Trophoblast cell (in vitro differentiated cells and primary cell): ENCODE measurements around the gene TCEAL8.

Experiments
- DNase-seq, 2 donors: peaks; one replicate each; pipeline ENCODE4 v3.0.0-alpha.2; 2016
- H2AFZ ChIP-seq: 2 replicates; pipeline ENCODE4 v1.6.1; 2013; ENCODE audit warnings: low read length, moderate library complexity, mild to moderate bottlenecking; ENCODE audit not compliant: insufficient read depth, poor library complexity
- H2AK5ac ChIP-seq: 2 replicates; pipeline ENCODE4 v1.6.1; 2013; ENCODE audit warnings: mild to moderate bottlenecking, low read length
- H2BK120ac ChIP-seq: 2 replicates; pipeline ENCODE4 v1.6.1; 2013; ENCODE audit warnings: low read length, mild to moderate bottlenecking, moderate library complexity; ENCODE audit not compliant: insufficient read depth, poor library complexity
- H2BK12ac ChIP-seq: 2 replicates; pipeline ENCODE4 v1.6.1; 2013; ENCODE audit warnings: mild to moderate bottlenecking, low read length, moderate library complexity
- H2BK5ac ChIP-seq: 2 replicates; pipeline ENCODE4 v1.6.1; 2013; ENCODE audit warnings: low read length, low read depth, moderate library complexity, mild to moderate bottlenecking; ENCODE audit not compliant: poor library complexity
- H3K14ac ChIP-seq: 2 replicates; pipeline ENCODE4 v1.6.1; 2013; ENCODE audit warnings: mild to moderate bottlenecking, low read length
- H3K18ac ChIP-seq: 2 replicates; pipeline ENCODE4 v1.6.1; 2013; ENCODE audit warnings: mild to moderate bottlenecking, low read length
- H3K23ac ChIP-seq: 2 replicates; pipeline ENCODE4 v1.6.1; 2013; ENCODE audit warnings: low read length
- H3K27ac ChIP-seq: 2 replicates; pipeline ENCODE4 v1.5.1; 2013; ENCODE audit warnings: low read depth, mild to moderate bottlenecking, inconsistent platforms, low read length, moderate library complexity
- H3K27me3 ChIP-seq: 2 replicates; pipeline ENCODE4 v1.6.1; 2013; ENCODE audit warnings: inconsistent platforms, mild to moderate bottlenecking, low read length, moderate library complexity; ENCODE audit not compliant: insufficient read depth
- H3K36me3 ChIP-seq, 2 experiments: 1 replicate in 1 of 2; 2 replicates in 1 of 2; pipeline ENCODE4 v1.6.1; 2013; ENCODE audit warnings: low read length in 2 of 2, mild to moderate bottlenecking in 2 of 2, moderate library complexity in 1 of 2; ENCODE audit not compliant: insufficient read depth in 2 of 2, control insufficient read depth in 1 of 2
- H3K4ac ChIP-seq: 2 replicates; pipeline ENCODE4 v1.6.1; 2013; ENCODE audit warnings: low read depth, mild to moderate bottlenecking, low read length, moderate library complexity
- H3K4me1 ChIP-seq, 2 experiments: 1 replicate in 1 of 2; 2 replicates in 1 of 2; pipeline ENCODE4 v1.6.1; 2013; ENCODE audit warnings: low read length in 2 of 2, mild to moderate bottlenecking in 2 of 2, moderate library complexity in 1 of 2; ENCODE audit not compliant: insufficient read depth in 2 of 2, control insufficient read depth in 1 of 2
- H3K4me2 ChIP-seq: 2 replicates; pipeline ENCODE4 v1.6.1; 2013; ENCODE audit warnings: inconsistent platforms, mild to moderate bottlenecking, low read length, moderate library complexity
- H3K4me3 ChIP-seq: 2 replicates; pipeline ENCODE4 v1.5.1; 2013; ENCODE audit warnings: mild to moderate bottlenecking, low read depth, low read length, inconsistent platforms
- H3K79me1 ChIP-seq: one replicate; pipeline ENCODE4 v1.6.1; 2013; ENCODE audit warnings: low read length
- H3K79me2 ChIP-seq: 2 replicates; pipeline ENCODE4 v1.6.1; 2013; ENCODE audit warnings: low read length, mild to moderate bottlenecking; ENCODE audit not compliant: control insufficient read depth, insufficient read depth, poor library complexity
- H3K9ac ChIP-seq: 2 replicates; pipeline ENCODE4 v1.6.1; 2013; ENCODE audit warnings: mild to moderate bottlenecking, low read length
- H3K9me3 ChIP-seq: 2 replicates; pipeline ENCODE4 v1.6.1; 2013; ENCODE audit warnings: low read depth, mild to moderate bottlenecking, control low read depth, inconsistent platforms, low read length; ENCODE audit not compliant: insufficient read depth
- H4K12ac ChIP-seq: 2 replicates; pipeline ENCODE4 v1.6.1; 2013; ENCODE audit warnings: low read depth, mild to moderate bottlenecking, low read length, moderate library complexity
- H4K8ac ChIP-seq: 2 replicates; pipeline ENCODE4 v1.6.1; 2013; ENCODE audit warnings: low read depth, mild to moderate bottlenecking, low read length, moderate library complexity
- H4K91ac ChIP-seq: one replicate; pipeline ENCODE4 v1.6.1; 2013; ENCODE audit warnings: low read depth, mild to moderate bottlenecking, low read length, moderate library complexity
- WGBS: extraction: QIAGEN DNeasy Blood & Tissue Kit; methylation state at CpG from one replicate; pipeline ENCODE4 v1.1.7; 2013; ENCODE audit warnings: missing lambda C conversion rate; ENCODE audit not compliant: insufficient read length, insufficient coverage; ENCODE audit errors: extremely low coverage; 5-methylcytosine and 5-hydroxymethylcytosine counted together

The TCEAL8 gene

GRCh38 chrX:103249805-103250204, 5.2 kb downstream of the TCEAL8 start:
- Histone ChIP-seq H3K27me3 (no peaks in the 10 kb centered on the region), H3K9ac (no peak overlapping the region), H3K27ac (peak overlapping the region; percentile 70), H3K23ac (no peak overlapping the region), H3K79me2 (no peaks in the 10 kb centered on the region), H3K4ac (no peak overlapping the region), H3K9me3 (no peaks in the 10 kb centered on the region), H2AFZ (no peak overlapping the region), H3K4me3 (no peak overlapping the region), H4K8ac (no peak overlapping the region), H3K14ac (no peak overlapping the region), H2AK5ac (no peak overlapping the region), H3K36me3 (peaks cover 0 to 5% of the 10 kb centered on the region in 2 experiments), H3K4me1 (peaks cover 4 to 9% of the 10 kb centered on the region in 2 experiments), H2BK120ac (no peak overlapping the region), H4K12ac (no peak overlapping the region), H3K4me2 (no peak overlapping the region), H3K79me1 (peaks cover 18% of the 10 kb centered on the region), H2BK5ac (no peak overlapping the region), H4K91ac (no peak overlapping the region), H2BK12ac (no peak overlapping the region), H3K18ac (no peak overlapping the region)
- no CpG with 5 or more reads among the region's 1 CpG for WGBS
- DNase-seq: no peak

- Histone ChIP-seq H3K4me2 (no peak overlapping the region), H2BK5ac (no peak overlapping the region), H3K4ac (no peak overlapping the region), H3K18ac (no peak overlapping the region), H3K27me3 (no peaks in the 10 kb centered on the region), H3K79me2 (no peaks in the 10 kb centered on the region), H3K4me1 (peaks cover 4 to 7% of the 10 kb centered on the region in 2 experiments), H2BK12ac (no peak overlapping the region), H4K12ac (no peak overlapping the region), H3K23ac (no peak overlapping the region), H4K91ac (no peak overlapping the region), H3K79me1 (peaks cover 8% of the 10 kb centered on the region), H3K27ac (no peak overlapping the region), H3K9me3 (no peaks in the 10 kb centered on the region), H3K9ac (no peak overlapping the region), H4K8ac (no peak overlapping the region), H3K14ac (no peak overlapping the region), H3K36me3 (peaks cover 0 to 5% of the 10 kb centered on the region in 2 experiments), H2AFZ (no peak overlapping the region), H3K4me3 (no peak overlapping the region), H2AK5ac (no peak overlapping the region), H2BK120ac (no peak overlapping the region)
- DNase-seq: peak in 1 of 2 donors; percentile 51
Observed at GRCh38 chrX:103248553-103248952, 6.4 kb downstream of the TCEAL8 start.

- no peak for DNase-seq
- Histone ChIP-seq H3K4ac (no peak overlapping the region), H3K9ac (no peak overlapping the region), H3K27ac (no peak overlapping the region), H3K9me3 (no peaks in the 10 kb centered on the region), H3K23ac (no peak overlapping the region), H3K79me2 (no peaks in the 10 kb centered on the region), H2AFZ (no peak overlapping the region), H2BK5ac (no peak overlapping the region), H4K91ac (no peak overlapping the region), H4K12ac (no peak overlapping the region), H2BK120ac (no peak overlapping the region), H3K36me3 (no peaks in the 10 kb centered on the region), H3K27me3 (no peaks in the 10 kb centered on the region), H3K4me1 (no peaks in the 10 kb centered on the region), H2AK5ac (no peak overlapping the region), H3K4me2 (no peak overlapping the region), H2BK12ac (no peak overlapping the region), H3K4me3 (no peak overlapping the region), H3K79me1 (no peaks in the 10 kb centered on the region), H3K14ac (no peak overlapping the region), H4K8ac (no peak overlapping the region), H3K18ac (no peak overlapping the region)
Observed at GRCh38 chrX:103240155-103240554, 14.8 kb downstream of the TCEAL8 start.

- Histone ChIP-seq H2BK120ac (no peak overlapping the region), H3K23ac (no peak overlapping the region), H3K36me3 (no peaks in the 10 kb centered on the region), H3K4me2 (no peak overlapping the region), H3K18ac (no peak overlapping the region), H3K79me2 (no peaks in the 10 kb centered on the region), H3K79me1 (no peaks in the 10 kb centered on the region), H3K9me3 (no peaks in the 10 kb centered on the region), H4K12ac (no peak overlapping the region), H3K14ac (no peak overlapping the region), H3K9ac (no peak overlapping the region), H4K8ac (no peak overlapping the region), H3K4ac (no peak overlapping the region), H2BK5ac (no peak overlapping the region), H4K91ac (no peak overlapping the region), H3K27ac (no peak overlapping the region), H3K4me1 (no peaks in the 10 kb centered on the region), H2AFZ (no peak overlapping the region), H3K4me3 (no peak overlapping the region), H2AK5ac (no peak overlapping the region), H2BK12ac (no peak overlapping the region), H3K27me3 (no peaks in the 10 kb centered on the region)
- no CpG with 5 or more reads among the region's 1 CpG for WGBS
- DNase-seq: no peak
Observed at GRCh38 chrX:103236296-103236695, 18.7 kb downstream of the TCEAL8 start.
